HG02840 (cell line): ENCODE data around the gene TBC1D3C.
"Not testable (repeated sequence)": the region's sequence is repeated elsewhere in the genome, so short reads cannot be mapped to it uniquely, and the experiment has no call there.

Experiments used
- ATAC-seq: cut with Tn5 transposase; IDR thresholded peaks from one replicate; pipeline ENCODE4 v1.9.1; 2021; ENCODE audit warnings: mild to moderate bottlenecking, moderate library complexity, moderate number of reproducible peaks; ENCODE audit not compliant: unreplicated experiment, low FRiP score

Gene TBC1D3C

GRCh38 chr17:38068534-38068933 lies at the start of gene TBC1D3C:
Gene TBC1D3C, minus strand, starts transcription at chr17:38068634. Its CDS starts 1,568 bp downstream, at chr17:38067066.
- ATAC-seq: not testable (repeated sequence)

- ATAC-seq: not testable (repeated sequence)
Measured at GRCh38 chr17:38099262-38099661, 30.8 kb upstream of the TBC1D3C start.

- not testable (repeated sequence) for ATAC-seq
Measured at GRCh38 chr17:38094059-38094694, 25.7 kb upstream of the TBC1D3C start.

GRCh38 chr17:38088120-38088519 lies 19.7 kb upstream of the TBC1D3C start:
- not testable (repeated sequence) for ATAC-seq

GRCh38 chr17:38087344-38087743 lies 18.9 kb upstream of the TBC1D3C start:
- ATAC-seq: not testable (repeated sequence)
